DOHH2 (cell line): ENCODE results near the gene MAST1.

Source experiments
- CTCF ChIP-seq: fragments of 200-600 bp; sonication (generic); IDR thresholded peaks from one replicate; pipeline ENCODE4 v1.5.1; 2014; ENCODE audit warnings: antibody characterized with exemption, mild to moderate bottlenecking, low read depth, low read length; ENCODE audit not compliant: poor library complexity, severe bottlenecking
- EZH2phosphoT487 ChIP-seq: fragments of 200-600 bp; sonication (generic); IDR thresholded peaks from 2 replicates; pipeline ENCODE4 v1.6.1; 2017; ENCODE audit warnings: borderline replicate concordance, mild to moderate bottlenecking, antibody characterized with exemption, low read length, moderate library complexity, mixed read lengths

DNA sequence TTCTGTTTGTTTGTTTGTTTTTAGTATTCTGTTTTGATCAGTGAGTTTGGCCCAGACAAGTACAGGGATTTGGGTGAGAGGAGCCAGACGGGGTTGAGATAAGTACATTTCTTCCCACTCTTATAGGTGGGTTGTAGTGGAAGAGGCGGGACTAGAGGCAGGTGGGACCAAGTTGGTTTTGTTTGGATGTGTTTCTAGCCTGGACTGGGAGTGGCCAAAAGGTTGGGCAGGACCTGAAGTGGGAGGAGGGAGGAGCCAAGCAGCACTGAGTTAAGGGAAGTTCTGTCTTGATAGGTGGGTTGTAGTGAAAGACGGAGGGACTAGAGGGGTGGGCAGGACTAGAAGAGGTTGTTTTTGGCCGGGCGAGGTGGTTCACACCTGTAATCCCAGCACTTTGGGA, 33.9 kb downstream of the MAST1 start:
- TF ChIP-seq CTCF (no peak), EZH2phosphoT487 (no peak)
